SHP77 (cell line): ENCODE measurements around the gene WWTR1.
A peak's percentile ranks its signal among the peaks of the same experiment; 100 is the strongest.

Experiments
- DNase-seq, 2 experiments: peaks; one replicate each; lab custom pipeline; 2025; lab: John Stamatoyannopoulos, UW

WWTR1 gene

DNA sequence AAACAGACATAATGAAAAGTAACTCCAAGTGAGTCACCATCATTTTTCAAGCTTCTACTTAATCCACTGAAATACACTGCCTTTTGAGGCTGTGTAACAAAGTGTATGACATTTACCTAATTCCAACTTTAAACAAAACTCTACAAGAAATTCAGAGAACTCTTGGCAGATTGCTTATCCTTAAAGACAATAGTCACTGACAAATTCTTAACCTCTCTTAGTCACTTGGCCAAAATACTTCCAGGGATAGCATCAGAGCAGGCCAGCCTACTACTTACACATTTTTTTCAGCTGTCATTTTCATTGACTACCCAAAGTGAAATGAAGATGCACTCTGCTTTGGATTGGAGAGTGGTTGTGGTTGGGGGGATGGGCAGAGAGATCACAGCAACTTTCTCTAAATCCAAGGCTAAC lies 3.6 kb downstream of the WWTR1 start:
- no peak for DNase-seq

DNA sequence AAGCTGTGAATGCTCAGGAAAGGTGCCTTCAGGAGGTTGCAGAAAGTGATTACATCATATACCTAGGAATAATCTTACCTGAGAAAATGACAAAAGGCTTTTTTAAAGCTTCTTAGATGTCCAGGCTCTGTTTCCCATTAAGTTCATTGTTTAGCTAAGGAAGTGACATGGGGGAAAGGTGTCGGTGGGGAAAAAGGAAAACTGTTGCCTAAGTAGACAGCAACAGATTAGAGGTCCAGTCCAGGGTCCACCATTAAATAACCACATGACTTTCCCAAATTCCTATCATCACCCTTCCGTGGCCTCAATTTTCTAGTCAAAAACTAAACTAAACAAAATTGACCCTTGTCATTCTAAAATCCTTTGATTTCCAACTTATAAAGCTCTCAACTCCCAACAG lies 4.3 kb downstream of the WWTR1 start:
- no peak for DNase-seq

DNA sequence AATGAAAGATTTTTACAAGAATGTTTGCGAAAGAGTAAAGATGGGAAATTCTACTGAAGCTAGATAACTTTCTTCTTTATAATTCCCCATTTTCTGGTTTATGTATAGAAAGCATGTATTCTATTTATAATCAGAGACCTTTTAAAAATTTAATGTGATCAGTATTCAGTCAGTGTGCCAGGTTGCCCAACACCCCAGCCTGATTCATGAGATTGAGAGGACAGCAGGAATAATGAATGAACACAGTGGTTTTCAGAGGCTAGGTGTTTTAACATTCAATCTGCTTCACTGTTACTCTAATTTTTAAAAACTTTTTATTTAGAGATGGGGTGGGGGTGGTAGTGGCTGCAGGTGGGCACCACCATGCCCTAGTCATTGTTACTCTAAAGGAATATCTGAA lies 4.7 kb downstream of the WWTR1 start:
- no peak for DNase-seq

DNA sequence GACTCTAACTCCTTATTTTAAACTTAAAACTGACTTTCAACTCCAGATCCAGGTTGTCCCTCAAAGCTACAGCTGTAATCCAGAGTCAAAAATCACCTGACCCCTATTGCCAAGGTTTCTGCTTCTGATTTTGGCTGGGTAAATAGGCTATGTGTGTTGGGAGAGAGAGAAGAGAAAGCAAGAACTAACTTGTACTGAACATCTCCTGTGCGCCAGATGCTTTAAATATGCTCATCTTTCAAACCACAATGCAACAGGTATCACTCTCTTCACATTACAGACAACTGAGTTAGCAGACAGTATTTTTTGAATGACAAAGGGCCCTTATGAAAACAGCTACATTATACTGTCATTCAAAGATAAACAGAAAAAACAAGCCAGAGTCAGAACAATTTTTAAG lies 7.0 kb downstream of the WWTR1 start:
- no peak for DNase-seq

DNA sequence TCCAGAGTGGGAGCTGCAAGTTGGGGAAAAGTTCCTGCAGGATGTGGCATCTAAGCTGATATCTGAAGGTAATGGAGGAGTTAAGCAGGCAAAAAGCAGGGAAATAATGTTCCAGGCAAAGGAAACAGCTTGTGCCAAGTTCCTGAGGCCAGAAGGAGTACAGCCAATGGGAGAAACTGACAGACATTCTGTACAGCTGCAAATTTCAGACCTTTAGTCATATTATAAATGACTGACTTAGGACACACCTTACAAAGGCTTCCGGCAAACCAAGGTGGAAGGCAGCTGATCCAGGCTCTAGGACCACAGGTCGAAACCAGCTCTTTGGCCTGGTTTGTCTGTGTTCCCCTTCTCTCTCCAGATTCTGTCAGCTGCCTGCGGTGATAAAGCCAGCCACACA lies 9.3 kb downstream of the WWTR1 start:
- no peak for DNase-seq

DNA sequence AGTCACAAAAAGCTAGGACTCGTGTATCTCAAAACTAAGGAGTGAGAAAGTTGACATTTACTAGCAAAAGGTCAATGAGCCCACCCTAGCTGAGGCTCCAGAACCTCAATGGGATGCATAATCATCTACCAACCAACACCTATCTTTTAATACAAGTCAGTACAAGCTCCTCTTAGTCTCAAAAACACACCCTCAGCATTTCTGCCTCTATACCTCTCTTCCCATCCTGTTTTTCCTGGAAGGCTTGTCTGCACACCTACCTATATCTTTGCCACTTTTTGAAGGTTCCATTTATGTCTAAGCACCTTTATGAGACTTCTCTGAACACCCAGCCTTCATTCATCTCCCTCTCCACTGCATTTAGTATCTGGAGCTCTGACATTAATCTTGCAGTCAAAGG lies 10.0 kb downstream of the WWTR1 start:
- no peak for DNase-seq

DNA sequence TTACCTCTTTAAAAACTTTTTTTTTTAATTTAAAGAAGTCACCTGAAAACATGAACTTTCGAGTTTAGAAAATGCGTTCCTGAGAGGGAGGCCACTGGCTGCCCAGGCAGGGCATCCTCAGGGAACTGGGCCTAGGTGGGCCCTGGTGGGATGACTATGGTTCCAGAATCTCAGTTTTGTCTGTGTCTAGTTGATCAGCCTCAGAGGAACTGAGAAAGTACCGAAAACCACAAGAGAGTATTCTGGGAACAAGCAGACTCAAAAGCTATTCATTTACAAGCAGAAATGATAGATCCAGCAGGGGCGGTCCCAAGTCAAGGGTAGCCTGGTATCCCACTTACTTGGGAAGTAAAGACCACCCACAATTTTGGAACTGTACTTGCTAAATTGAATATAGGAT lies 10.5 kb downstream of the WWTR1 start:
- DNase-seq: no peak

DNA sequence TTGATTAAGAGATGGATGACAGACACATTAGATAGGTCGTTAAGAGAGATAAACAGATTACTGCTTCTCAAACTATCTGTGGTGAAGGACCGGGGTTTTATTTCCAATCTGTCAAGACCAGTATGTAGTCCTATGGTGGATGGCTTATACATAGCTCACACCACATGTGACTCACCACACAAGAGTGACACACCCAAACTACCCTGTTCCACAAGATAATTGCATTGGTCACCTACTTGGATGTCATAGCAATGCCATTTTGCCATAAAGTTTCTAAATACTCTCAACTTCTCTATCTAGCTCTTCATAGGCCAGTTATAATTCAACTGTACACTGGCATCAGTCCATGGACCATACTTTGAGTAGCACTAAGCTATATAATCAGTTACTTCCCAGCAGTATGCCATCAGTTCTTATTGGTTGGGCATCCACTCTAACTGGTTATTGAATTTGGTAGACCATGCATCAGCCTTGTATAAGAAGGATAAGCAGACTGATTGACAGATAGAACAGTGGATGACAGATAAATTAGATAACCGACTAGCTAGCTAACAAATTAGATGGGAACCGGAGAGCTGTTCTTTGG lies 11.6 kb downstream of the WWTR1 start:
- no peak for DNase-seq

DNA sequence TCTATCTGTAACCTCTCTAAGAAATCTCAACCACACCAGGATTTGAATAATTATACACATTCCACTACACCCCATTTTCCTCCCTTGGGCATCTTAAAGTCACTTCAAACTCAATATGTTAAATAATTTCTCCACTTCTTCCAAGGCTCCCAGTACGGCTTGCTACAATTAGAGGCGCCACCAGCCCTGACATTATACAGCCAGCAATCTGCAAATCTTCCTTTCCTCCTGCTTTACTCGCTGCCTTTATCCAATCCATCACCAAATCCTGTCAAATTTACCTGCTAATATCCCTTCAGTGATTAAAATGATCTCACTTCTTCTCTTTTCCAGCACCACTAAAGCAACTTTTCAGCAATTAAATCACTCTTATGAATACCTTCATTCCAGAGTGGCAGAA lies 13.9 kb downstream of the WWTR1 start:
- no peak for DNase-seq

DNA sequence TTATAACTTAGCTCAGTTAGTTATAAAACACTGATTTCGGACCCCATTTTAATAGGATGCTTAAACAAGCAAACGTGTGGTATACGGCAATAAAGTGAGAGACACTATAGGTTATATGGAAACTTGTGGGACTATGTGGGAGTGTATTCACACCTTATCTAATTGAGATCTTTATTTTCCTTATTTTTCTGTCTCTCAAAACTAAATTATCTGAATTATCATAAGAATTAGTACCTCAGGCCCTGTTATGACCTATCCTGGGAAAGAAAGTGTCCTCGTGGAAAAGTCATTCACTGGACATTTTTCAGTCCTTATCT lies 14.4 kb downstream of the WWTR1 start:
- no peak for DNase-seq

DNA sequence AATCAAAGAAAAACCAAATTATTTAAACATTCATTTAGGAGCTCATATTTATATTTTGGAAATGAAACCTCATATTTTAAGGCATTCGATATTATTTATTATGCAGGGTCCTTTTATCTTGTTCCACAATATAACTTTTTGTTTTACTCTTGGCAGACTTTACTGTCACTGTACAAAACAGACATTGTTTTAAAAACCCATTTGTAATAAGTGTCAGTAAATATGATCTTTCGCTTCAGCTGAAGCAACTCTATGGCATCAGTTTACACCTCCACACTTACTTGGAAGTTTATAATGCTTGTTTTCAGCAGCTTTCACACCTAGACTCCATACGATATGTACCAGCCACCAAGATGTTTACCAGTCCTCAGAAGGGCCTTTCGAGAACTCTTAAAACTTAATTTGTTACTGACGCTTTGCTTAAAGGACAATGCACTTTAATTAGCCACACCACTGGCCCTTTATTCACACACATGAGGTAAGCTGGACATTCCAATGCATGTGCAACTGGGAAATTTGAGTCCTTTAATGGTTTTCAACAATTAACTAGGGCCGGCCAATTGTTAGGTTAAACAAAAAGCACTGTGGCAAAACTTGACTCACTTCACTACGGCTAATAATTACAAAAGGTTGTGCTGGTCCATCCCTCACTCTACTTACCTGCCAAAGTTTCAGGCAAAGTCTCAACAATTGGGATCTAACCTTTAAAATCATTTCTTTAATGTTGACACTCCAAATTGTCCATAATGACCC lies 16.7 kb downstream of the WWTR1 start:
- DNase-seq: no peak

DNA sequence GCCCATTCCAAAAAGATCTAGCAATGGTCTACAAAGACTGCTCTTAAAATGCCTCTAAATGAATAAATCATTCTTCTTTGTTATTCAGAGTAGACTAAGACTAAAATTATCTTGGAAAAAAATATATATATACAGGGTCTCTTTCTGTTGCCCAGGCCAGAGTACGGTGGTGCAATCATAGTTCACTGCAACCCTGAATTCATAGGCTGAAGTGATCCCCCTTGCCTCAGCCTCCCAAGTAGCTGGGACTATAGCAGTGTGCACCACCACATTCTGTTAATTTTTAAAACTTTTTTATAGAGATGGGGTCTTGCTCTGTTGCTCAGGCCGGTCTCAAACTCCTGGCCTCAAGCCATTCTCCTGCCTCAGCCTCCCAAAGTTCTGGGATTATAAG lies 18.7 kb downstream of the WWTR1 start:
- DNase-seq: no peak

DNA sequence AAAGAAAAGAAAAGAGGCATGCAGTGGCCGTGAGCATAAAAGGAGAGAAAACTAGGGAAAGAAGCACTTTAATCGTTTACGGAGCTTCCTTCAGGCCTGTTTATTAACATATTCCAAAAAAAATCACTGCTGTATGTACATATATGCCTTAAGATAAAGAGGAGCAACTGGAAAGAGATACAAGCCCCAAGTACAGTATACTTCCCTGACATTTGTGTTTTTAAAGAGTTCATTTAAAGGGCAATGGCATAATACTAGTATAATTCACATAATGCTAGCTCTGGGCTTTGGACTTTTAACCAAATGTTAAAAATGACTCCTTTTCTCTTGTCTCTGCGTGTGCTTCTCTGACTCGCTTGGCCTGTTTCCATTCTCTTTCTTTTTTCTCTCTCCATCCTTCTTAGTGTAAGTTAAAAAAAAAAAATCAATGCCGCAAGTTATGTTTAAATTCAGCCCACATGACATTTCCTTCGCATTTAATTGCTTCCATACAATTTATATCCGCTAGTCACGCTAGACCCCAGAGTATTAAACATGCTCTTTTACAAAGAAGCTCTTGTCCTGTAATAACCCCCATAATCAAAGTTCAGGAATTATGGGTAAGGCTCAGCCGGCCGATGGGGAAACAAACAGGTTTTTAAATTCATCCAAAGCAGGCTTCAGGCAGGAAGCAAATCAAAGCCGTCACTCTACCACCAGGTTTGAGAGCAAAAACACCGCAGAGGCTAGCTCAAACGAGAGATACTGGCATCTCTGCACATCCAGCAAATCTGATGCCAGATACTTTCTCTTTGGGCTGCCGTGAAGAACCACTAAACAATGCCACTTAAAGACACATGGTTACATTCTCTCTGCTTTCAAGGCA lies 19.4 kb downstream of the WWTR1 start:
- DNase-seq: peak; percentile 9 to 10

DNA sequence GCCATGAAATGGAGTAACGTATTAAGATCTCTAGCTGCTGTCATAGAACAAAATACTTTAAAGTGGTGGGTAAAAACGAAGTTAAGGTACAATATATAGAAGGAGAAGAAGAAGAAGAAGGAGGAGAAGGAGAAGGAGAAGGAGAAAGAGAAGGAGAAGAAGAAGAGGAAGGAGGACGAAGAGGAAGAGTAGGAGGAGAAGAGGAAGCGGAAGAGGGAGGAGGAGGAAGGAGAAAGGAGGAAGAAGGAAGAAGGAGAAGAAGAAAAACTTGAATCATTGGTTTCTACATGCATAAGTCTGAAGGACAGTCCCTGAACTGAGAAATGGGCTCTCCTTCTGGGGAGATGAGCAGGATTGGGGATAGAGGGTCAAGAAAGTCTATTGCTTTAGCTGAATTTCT lies 22.4 kb downstream of the WWTR1 start:
- no peak for DNase-seq

DNA sequence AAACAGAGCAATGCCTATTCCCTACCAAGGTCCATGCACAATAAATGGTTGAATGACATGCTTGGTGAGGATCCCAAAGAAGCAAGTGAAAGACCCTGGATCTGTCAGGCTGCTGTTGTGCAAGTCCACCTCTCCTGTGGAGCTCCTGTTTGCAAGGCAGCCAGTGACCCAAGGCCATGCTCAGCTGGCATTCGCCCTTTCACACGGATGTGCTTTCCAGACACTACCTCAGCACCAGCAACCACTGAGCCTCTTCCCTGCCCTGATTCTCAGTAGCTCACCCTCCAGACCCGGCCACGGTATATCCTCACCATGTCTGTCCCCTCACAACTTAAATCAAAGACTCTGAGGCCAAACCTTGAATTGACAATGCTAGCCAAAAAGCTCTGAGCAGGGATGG lies 23.3 kb downstream of the WWTR1 start:
- no peak for DNase-seq

DNA sequence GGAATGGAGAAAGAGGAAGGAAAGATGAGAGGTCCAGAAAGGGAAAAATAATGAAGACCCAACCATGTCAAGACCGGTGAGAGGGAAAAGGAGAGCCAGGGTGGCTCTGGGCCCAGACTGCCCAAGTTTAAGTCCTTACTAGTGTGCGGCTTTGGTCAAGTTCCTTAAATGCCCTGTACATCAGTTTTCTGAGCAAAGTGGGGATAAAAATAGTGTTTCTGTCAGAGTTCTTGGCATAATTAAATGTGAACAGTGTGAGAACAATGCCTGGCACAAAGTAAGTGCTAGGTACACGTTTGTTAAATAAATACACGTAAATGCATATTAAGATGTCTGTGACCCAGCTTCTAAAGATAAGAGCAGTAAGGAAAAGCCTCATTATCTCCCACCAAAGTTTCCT lies 23.8 kb downstream of the WWTR1 start:
- DNase-seq: no peak

DNA sequence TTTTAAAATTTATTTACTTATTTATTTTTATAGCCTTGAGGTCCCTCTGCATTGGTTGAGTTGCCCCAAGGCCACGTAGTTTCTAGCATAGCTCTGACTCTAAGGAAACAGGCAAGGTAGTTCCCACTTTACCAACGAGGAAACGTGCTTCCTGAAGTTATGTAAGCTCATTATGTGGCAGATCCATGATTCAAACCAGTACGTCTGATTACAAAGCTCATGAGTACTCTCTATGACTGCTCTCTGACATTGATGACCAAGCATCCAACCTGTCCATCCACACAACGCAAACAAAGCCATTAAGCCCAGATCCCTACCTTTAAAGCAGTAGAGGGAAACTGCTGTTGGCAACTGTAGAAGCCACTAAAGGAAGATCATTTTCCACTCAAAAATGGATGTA lies 25.6 kb downstream of the WWTR1 start:
- DNase-seq: no peak

DNA sequence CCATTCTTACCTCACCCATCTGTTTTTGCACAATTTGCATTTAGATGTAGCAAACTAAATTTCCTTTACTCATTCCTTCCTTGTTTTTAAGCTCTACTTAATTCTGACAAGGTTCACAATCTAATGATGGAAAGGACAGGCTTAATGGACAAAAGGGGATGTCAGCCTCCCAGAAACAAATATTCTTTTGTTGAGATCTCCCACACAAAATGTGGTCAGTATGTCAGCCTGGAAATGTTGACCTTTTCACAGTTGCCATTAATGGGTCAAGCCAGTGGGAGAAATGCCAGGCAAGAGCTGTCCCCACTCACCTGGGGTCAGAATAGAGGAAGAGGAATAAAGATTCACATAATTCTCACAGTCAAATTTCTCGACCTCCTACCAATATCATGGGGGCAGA lies 27.0 kb downstream of the WWTR1 start:
- DNase-seq: no peak

DNA sequence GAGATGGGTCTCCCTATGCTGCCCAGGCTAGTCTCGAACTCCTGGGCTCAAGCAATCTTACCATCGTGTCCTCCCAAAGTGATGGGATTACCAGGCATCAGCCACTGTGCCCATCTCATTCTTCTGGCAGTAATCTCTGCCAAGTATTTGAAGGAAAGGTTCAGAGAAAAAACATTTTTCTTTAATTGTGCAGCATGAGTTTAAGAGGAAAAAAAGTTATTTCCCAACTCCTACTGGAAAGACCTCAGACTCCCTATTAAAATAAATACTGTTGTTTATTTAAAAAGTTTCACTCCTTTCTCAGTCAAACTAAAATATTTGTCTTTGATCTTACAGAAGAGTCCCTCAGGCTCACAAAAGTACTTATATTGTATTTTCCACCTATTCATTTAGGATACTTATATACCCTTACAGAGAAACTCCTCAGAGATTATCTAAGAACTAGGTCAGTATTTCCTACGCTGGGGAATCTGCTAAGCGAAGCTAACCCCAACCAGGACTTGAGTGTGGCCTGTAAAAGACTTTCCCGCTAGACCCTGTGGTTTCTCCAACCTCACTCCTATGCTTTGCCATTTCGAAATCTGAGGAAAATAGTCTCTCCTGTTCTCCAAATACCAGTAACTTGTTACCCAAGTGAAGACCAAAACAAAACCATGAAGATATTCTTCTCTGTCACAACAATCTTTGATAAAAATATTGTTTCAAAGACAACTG lies 28.7 kb downstream of the WWTR1 start:
- no peak for DNase-seq

DNA sequence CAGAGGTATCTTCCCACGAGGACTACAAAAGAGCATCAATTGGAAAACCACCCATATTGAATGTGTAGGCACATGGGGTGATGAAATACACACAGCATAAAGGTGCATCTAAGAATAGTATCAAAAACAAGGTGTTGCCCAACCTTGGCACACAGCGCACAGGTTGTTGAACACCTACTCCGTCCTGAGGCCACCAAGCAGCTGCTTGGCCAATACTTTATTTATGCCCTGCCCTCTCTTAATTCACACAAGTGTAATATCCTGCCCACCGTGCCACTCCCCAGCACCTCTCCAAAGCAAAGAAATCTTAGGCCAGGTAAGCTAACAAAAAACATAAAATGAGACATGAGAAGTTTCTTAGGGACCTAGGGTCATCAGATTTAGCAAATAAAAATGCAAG lies 31.2 kb downstream of the WWTR1 start:
- no peak for DNase-seq

DNA sequence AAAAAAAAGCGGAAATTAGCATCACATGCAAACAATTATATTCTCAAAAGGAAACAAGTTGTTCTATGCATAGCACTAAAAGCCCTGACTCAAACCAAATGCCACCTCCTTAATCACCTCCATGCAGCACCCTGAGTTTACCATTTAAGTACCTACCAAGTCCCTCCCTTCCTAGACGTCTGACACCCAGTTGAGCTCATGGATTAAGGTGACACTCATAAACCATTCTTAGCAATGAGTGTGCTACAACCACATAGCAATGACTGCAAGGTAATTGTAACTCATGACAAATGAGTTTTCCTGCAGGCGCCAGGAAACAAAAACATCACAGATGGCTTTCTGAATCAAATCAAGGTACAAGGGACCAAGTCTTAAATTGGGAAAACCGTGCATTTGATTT lies 32.0 kb downstream of the WWTR1 start:
- DNase-seq: no peak

DNA sequence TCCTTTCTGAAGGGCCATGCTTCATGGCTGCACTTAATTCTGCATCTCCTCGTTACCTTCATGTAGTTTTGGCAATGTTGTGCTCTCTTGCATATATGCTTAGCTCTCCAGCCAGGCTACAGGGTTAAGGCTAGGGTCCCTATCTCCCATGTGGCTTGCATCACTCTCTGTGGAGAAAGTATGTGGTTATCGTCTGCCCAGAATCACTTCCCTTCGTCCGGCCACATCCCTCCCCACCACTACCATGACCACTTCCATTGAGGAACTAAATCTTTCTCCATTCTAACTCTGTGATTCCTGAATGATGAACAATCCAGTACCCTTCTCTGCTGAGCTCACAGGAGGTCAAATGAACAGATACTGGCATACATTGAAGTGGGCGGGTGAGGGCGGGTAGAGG lies 34.0 kb downstream of the WWTR1 start:
- no peak for DNase-seq
